DOHH2 (cell line): ENCODE results near the gene RCHY1.

Experiments used
- EZH2phosphoT487 ChIP-seq: fragments of 200-600 bp; sonication (generic); IDR thresholded peaks from 2 replicates; pipeline ENCODE4 v1.6.1; 2017; ENCODE audit warnings: borderline replicate concordance, mild to moderate bottlenecking, antibody characterized with exemption, low read length, moderate library complexity, mixed read lengths
- TF ChIP-seq, protein P1 (sequence below): fragments of 200-600 bp; sonication (generic); IDR thresholded peaks from one replicate; pipeline ENCODE4 v1.5.1; 2014; ENCODE audit warnings: antibody characterized with exemption, mild to moderate bottlenecking, low read depth, low read length; ENCODE audit not compliant: poor library complexity, severe bottlenecking

DNA sequence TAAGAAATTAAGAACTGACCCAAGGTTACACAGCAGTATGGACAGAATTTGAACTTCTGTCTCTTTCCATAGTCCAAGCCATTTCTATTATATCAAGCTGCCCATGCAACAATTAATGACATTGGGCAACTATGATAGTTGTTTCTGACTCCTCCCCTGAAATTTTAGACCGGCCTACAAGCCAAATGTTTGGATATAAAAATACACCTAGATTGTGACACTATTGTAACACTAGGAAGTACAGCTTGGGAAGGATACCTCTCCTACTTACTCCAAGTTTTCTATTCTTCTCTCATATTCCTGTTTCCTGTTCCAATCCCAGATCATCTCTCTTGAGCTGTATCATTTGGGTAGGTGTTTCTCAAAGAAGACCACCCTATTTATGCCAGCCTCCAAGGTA is 43.5 kb downstream of the RCHY1 start:
- TF ChIP-seq, protein P1, sequence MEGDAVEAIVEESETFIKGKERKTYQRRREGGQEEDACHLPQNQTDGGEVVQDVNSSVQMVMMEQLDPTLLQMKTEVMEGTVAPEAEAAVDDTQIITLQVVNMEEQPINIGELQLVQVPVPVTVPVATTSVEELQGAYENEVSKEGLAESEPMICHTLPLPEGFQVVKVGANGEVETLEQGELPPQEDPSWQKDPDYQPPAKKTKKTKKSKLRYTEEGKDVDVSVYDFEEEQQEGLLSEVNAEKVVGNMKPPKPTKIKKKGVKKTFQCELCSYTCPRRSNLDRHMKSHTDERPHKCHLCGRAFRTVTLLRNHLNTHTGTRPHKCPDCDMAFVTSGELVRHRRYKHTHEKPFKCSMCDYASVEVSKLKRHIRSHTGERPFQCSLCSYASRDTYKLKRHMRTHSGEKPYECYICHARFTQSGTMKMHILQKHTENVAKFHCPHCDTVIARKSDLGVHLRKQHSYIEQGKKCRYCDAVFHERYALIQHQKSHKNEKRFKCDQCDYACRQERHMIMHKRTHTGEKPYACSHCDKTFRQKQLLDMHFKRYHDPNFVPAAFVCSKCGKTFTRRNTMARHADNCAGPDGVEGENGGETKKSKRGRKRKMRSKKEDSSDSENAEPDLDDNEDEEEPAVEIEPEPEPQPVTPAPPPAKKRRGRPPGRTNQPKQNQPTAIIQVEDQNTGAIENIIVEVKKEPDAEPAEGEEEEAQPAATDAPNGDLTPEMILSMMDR: no peak
- TF ChIP-seq EZH2phosphoT487: no peak
